ENCODE results near the gene PINLYP.

Gene PINLYP

DNA sequence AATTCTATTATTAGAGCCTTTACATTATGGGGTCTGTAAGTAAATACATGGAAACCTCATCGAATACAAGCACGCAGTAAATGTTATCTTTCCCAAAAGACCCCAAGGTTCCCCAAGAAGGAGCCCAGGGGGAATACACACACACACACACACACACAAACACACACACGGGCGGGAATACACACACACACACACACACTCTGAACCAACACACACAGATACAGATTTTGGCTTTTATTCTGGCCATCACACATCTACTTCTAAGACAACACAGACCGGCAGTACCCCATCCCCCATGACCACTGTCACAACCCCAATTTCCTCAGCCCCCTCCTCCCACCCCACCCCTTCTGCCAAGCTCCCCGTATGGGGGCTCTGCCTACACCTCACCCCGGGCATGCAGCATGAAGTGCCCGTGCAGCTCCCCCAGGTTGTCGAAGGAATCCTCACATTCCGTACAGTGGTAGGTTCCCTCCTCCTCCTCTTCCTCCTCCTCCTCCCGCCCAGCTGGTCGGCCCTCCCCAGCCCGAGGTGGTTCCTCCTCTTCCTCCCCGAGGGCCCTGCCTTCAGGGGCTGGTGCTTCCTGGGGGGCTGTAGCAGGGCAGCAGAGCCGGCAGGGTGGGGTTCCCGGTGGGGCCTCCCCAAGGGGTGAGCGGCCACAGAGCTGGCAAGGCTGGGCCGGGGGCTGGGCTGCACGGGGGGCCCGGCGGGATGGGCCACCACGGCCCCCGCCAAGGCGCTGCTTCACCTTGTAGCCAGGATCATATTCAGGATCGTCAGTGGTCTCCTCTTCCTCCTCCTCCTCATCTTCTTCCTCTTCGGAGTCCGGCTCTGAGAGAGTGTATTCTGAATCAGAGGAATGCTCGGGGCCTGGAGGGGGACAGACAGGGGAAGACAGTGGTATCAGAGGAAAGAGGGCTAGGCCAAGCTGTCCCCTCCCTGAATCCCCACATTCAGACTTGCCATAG lies 31.9 kb downstream of the PINLYP start:
- DNase-seq: no peak

DNA sequence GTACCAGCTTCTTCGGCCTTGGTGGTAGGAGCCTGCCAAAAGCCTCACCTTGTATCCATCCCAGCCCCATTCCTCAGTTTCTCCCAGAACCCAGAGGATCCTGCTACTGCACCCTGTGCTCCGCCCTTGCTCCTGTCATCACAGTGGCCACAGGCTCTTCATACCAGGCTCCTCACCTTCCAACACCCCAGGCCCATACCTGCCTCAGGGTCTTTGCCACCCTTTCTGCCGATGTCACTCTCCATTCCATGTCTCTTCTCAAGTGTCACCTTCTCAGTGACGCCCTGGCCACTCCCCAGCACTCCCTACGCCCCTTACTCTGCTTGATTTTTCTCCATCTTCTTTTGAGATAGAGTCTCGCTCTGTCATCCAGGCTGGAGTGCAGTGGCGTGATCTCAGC lies 34.3 kb downstream of the PINLYP start:
- DNase-seq: no peak

DNA sequence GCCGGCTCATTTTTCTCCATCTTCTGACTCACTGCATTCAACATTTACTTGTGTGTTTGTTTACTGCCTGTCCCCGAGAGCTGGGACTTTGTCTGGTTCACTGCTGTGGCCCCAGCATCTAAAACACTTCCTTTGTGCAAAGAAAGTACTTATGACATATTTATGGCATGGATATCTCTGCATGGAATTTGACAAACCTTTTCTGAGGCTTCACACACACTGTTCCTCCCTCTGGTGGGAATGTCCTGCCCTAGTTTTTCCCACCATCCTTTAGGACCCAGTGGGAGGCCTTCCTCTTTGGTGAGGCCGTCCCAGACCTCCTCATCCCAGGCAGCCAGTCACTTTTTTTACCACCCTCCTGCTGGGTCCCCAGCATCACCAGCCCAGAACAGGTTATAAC lies 34.9 kb downstream of the PINLYP start:
- no peak for DNase-seq

DNA sequence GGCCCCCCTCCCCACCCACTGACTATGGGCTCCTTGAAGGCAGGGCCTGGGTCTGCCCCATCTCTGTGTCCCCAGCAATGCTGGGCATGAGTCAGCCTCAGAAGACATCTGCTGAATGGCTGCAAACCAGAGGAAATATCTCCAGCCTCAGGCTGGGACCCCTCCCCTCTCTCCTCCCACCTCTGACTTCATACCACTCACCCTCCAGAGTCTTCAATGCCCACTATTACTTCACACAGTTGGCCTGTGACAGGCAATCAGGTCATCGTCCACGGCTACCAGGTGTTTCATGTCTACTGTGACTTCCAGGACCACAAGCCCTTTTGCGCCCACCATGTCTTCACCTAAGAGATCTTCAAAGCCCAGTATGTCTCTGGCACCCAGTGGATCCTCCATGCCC lies 36.2 kb downstream of the PINLYP start, which contains the start of gene SRRM5:
TSS of gene SRRM5 (plus strand) at position 301 of the 400 bp plus-strand sequence. CDS start at position 335, 34 bp downstream.
- no peak for DNase-seq

DNA sequence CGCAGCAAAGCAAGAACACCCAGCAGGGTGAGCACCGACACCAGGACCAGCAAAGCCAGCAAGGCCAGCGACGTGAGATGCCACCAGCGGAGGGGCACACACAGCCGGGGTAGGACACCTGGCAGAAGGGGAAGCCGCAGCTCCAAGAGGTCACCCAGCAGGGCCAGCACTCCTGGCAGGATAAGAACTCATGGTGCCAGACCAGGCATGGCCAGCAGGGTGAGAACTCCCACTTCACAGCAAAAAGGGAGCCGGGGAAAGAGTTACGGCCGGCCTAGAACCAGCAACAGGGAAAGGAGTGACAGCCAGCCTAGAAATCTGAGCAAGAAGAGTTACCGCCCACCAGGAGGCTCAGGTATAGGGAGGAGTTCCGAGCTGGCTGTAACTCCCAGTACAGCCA lies 36.8 kb downstream of the PINLYP start:
- no peak for DNase-seq

DNA sequence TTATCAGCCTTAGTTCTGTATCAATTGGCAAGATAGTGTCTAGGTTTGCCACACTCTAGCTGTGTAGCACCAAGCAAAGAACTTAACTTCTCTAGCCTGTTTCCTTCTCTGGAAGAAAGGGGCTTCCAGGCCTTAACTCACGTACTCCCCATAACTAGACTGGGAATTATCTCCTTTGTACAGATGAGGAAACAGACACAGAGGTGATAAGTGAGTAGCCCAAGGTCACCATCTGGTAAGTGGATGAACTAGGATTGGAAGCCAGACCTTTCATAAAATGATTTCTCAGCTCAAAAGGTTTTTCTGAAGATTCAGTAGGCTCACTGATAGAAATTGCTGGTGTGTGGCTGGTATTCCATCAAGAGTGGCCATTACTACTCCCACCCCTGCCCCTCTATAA lies 40.7 kb downstream of the PINLYP start:
- no peak for DNase-seq

DNA sequence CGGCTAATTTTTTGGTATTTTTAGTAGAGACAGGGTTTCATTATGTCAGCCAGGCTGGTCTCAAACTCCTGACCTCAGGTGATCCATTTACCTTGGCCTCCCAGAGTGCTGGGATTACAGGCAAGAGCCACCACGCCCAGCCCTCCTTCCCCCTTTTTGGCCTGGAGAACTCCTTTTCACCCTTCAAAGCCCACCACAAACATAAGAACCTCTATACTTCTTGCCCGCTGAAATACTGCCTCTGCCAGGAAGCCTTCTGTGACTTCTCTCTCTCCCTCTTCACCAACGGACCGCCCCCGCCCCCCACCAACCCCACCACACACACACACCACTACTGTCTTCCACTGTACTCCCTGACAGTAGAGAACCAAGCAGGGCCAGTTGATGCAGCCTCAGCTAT lies 41.4 kb downstream of the PINLYP start:
- no peak for DNase-seq

DNA sequence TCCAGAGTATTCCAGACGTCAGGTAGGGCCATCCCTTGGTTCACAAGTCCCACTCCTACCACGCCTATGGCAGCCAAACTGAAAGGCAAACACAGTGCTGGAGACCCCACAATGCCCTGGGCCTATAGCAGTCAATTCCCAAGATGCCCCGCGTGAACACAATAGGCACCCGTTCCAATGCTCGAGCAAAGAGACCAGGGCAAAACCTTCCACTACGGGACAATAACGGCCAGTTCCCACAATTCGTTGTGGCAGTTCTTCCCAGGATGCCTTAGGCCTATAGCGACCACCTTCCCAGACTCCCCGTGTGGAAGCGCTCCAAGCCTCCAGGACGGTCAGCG lies 43.3 kb downstream of the PINLYP start:
- DNase-seq: peak in 1 of 2 donors; percentile 56

DNA sequence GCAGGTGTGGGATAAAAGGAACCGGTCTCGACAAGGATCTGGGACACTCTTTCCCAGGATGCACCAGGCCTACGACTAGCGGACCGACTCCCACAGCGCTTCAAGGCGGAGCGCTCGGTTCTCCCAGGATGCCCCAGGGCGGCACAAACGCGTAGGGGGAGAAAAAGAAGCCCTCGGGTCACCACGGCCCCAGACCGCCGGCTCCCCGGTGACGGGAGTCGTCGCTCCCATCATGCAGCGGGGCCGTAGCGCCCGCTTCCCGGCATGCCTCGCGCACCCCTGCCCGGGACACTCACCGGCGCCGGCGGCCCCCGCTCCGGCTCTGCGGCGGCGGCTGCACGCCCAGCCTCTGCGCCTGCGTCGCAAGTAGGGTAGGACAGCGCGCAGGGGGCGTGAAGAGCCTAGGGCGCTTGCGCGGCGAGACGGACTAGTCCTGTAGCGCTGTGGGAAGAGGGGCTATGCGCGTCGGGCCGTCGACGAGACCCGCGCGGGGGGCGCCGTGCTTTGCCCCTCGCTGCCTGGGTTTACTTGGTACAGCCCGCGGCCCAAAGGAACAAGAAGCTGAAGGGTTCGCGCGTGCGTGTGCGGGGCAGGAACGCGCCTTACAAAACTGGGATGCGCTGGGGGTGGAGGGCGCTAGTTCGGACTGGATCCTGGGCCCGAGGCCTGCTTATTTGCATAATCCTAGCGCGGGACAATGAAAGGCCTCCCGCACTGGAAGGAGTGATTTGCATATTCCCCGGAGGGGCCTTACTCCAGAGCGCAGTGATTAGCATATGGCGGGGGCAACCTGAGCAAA lies 43.9 kb downstream of the PINLYP start, which contains the start of gene ZNF428:
TSS of gene ZNF428 (minus strand) at position 368 of the 799 bp plus-strand sequence. CDS start 5,325 bp downstream, outside the sequence.
- DNase-seq: peak; percentile 86 to 90

DNA sequence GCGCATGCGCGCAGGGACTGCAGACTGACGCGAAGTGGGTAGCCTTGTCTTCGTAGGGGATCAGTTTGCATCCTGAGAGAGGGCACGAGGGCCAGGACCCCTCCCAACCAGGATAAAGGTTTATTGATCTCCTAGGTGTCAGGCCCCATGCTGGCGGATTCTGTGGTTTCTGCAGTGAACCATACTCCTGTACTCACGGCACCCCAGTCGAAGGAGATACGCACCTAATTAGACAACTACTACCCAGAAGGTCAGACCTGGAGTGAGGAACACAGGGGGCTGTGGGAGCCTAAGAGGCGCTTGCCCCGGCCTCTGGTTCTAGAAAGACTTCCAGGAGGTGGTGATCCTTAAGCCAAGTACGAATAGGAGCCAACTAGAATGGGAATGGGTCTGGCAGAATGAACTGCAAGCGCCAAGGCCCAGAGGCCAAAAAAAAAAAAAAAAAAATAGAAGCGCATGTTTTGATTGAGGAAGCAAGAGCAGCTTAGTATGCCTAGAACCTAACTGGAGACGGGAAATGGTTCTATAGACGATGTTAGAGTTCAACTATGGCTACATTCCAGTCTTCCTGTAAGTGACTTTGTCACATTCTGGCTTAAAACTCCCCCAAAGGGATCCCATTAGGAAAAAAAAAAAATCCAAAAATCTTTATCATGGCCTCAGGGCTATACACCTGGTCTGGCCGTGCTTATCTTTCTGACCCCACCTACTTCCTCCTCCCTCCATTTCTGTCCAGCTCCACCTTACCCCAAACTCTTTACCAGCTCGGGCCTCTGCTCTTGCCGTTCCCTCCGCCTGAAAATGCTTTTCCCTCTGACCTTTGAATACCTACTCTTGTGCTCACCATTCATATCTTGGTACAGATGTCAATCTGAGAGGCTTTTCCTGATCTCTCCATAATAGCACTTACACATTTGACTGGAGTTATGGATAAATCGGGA lies 44.7 kb downstream of the PINLYP start:
- no peak for DNase-seq

DNA sequence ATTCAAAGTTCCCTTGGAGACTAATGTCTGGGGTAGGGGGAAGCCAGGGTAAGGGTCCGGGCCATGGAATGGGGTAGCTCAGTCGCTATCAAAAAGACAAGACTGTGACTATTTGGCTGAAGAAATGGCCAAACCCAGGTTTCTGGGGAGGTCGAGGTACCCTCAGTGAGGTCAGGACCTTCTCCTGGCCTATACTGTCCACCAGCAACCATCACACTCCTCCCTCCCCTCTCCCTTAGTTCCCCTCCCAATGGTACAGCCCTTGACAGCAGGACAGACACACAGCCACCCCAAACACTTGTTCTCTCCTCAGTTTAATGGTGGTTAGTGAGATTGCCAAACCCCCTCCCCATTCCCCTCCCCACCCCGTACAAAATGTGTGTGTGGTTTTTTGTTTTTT lies 46.5 kb downstream of the PINLYP start:
- DNase-seq: no peak

DNA sequence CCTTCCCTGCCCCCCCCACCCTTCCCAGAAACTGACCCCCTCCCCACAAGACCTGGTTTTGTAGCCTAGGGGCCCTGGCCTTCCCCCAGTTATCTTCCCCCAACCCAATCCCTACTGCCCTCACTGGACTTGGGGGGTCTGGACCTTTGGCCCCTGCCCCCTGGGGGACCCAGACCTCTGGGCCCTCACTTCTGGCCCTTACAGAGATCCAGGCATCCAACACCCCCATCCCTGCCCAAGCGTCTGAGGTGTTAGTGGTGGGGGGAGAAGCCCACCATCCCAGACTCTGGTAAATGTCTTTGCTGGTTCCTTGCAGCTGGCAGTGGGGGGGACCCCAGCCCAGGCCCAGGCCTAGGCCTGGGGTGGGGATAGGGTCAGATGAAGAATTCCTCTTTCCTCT lies 47.4 kb downstream of the PINLYP start:
- DNase-seq: no peak

DNA sequence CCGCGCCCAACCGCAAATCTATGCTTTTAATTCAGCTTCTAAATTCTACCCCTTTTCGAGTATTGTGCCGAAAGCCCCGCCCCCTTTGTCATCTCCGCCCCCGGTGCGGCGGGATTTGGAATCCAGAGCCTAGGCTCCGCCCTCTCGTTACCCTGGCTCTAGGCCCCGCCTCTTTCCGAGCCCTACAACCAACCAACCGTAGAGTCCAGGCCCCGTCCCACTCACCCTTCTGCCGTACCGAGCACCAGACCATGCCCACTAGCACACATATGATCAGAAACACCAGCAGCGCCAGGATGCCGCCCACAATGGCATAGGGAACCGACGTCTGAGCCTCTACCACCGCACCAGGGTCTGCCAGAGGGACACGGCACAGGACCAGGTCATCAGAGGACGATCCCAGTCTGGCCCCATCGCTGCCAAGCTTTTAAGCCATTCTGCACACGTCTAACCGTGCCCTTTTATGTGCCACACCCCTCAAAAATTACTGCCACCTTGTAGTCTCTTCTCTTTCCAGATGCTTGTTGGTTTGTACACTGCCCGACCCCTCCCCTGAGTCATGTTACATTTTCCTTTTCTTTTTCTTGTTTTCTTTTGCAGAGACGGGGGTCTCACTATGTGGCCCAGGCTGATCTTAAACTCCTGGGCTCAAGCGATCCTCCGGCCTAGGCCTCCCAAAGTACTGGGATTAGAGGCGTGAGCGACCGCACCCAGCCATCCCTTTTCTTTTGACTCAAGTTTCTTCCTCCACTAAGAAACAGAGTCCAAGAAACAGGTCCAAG lies 48.5 kb downstream of the PINLYP start:
- DNase-seq: no peak

DNA sequence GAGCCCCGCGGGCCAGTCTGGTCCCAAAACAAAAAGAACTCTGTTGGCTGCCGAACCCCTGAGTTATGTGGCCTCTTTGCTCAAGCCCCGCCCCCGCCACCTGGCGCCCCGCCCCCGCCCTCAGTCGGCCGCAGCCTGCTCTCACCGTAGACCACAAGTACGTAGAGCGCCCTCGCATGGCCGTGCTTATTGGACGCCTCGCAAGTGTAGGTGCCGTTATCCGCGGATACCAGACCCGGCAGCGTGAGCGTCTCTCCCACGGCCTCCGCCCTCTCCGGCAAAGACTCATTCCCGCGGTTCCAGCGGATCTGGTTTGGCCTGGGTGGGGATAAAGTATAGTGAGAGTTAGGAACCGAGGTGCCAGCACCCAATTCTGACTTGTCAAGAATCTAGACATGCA lies 49.3 kb downstream of the PINLYP start:
- no peak for DNase-seq

DNA sequence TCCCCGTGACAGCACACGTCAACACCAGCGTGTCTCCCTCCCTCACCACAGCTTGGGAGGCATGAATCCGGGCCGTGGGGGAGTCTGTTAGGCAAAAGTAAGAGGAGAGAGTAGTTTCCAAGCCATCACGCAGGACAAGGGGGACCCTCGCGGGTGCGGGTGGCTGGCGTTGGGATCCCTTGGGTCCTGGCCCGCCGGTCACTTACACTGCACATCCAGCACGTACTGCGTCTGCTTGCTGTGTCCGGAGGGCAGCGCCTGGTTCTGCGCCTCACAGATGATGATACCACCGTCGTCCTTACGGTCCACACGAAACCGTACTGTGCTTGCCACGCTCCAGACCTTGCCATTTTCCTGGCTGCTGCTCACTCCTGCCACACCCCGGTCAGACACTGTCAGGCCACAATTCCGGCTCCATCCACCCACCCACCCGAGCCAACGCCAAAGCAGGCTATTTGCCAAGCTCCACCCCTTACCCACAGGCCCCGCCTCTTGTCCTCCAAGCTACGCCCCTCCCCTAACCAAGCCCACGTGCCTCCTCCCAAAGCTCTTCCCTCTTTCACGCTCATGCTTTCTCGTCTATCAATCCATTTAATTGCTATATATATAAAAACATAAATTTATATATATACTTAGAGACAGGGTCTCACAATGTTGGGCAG lies 50.4 kb downstream of the PINLYP start:
- DNase-seq: peak in 1 of 2 donors; percentile 22

DNA sequence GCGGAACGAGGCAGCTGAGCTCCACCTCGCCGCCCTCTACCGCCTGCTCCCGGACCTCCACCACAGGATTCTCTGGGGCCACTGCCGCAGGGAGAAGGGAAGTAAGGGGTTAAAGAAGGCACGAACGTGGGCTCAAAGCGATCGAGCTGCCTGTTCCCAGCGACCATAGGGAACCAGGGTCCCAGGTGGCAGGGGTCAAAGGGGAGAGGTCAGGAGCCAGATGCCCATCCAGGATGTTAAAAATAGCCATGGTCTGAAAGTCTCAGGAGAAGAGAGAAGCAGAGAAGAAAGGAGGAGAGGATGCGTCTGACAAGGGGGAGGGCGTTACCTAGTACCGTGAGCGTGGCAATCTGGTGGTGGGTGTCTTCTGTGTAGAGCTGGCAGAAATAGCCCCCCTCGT lies 51.2 kb downstream of the PINLYP start:
- DNase-seq: no peak

DNA sequence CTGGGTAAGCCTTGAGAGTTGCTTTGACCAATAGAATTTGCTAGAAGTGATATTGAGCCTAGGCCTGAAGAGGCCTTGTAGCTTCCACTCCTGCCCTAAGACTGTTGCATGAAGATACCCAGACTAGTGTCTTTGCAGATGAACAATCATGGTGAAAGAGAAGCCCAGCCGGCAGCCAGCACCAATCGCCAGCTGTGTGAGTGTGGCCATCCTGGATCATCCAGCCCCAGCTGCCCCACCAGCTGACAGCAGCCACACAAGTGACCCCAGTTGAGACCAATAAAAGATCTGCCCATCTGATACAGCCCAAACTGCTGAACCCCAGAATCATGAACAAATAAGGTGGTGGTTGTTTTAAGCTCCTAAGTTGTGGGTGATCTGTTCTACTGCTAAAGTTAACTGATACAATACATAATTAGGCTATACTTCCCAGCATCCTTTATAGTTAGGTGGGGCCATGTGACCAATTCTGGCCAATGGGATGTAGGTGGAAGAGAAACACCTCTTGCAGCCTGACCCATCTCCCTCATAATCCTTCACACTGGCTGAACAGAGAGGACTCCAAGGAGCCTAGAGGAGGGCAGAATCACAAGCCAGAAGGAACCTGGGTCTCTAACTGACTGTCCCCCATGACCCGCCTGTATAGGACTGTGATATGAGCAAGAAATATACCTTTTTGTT lies 53.2 kb downstream of the PINLYP start:
- DNase-seq: no peak

DNA sequence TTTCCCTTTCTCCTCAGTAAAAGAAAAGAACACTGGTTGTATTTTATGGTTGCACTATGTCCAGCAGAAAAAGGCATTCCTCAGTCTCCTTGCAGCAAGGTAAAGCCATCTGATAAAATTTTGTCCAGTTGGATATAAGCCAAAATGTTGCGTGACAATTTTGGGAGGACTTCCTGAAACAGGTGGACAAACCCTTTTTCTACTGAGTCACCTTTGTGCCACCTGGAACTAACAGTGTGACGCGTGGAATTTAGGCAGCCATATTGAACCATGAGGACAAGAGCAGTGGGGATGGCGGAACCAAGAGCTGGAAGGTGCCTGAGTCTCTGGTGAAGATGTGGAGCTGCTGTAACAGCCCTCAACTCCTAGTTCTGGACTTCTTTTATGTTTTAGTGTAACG lies 55.9 kb downstream of the PINLYP start:
- DNase-seq: no peak
